RCC 7860 (cell line): ENCODE data around the gene ARHGEF40.

Experiments used
- DNase-seq: peaks from one replicate; pipeline ENCODE4 v3.0.0-alpha.2; 2015; ENCODE audit warnings: low spot score
- FAIRE-seq: peaks from 2 replicates; lab custom pipeline; 2012; peaks lifted over from hg19 to GRCh38; lab: Jason Lieb, UNC

ARHGEF40 gene

GRCh38 chr14:21096438-21096837 lies 26.3 kb downstream of the ARHGEF40 start:
- no peak for DNase-seq
- FAIRE-seq, result no peak

GRCh38 chr14:21096978-21097635 lies 27.0 kb downstream of the ARHGEF40 start:
- DNase-seq (no peak), FAIRE-seq (no peak)

GRCh38 chr14:21097636-21098075 lies 27.6 kb downstream of the ARHGEF40 start:
- no peak for DNase-seq
- no peak for FAIRE-seq

GRCh38 chr14:21098076-21098891 lies 28.2 kb downstream of the ARHGEF40 start, which contains the start of gene ZNF219:
Gene ZNF219, minus strand, starts transcription at chr14:21098655. Its CDS starts 5,064 bp downstream, at chr14:21093591.
- no peak for DNase-seq
- no peak for FAIRE-seq

- FAIRE-seq (no peak), DNase-seq (no peak)
Measured at GRCh38 chr14:21098892-21099595, 28.9 kb downstream of the ARHGEF40 start.

- DNase-seq, result no peak
- no peak for FAIRE-seq
Measured at GRCh38 chr14:21099596-21099985, 29.5 kb downstream of the ARHGEF40 start.

GRCh38 chr14:21100931-21101330 lies 30.8 kb downstream of the ARHGEF40 start, which contains the start of gene TMEM253:
Gene TMEM253, plus strand, starts transcription at chr14:21101066. Its CDS starts 278 bp downstream, at chr14:21101344.
- no peak for FAIRE-seq

GRCh38 chr14:21101802-21102413 lies 31.8 kb downstream of the ARHGEF40 start:
- DNase-seq (no peak), FAIRE-seq (no peak)

More at GRCh38 chr14:21100931-21101330, 30.8 kb downstream of the ARHGEF40 start, which contains the start of gene TMEM253:
- DNase-seq, result no peak

GRCh38 chr14:21102521-21103410 lies 32.7 kb downstream of the ARHGEF40 start:
- DNase-seq (no peak), FAIRE-seq (no peak)

GRCh38 chr14:21103411-21103709 lies 33.3 kb downstream of the ARHGEF40 start:
- FAIRE-seq (no peak), DNase-seq (no peak)

- FAIRE-seq (no peak), DNase-seq (peak; percentile 81)
Measured at GRCh38 chr14:21103710-21104447, 33.8 kb downstream of the ARHGEF40 start.

- DNase-seq (peak; percentile 54), FAIRE-seq (no peak)
Measured at GRCh38 chr14:21104448-21105060, 34.5 kb downstream of the ARHGEF40 start.

- DNase-seq (no peak), FAIRE-seq (no peak)
Measured at GRCh38 chr14:21105095-21105494, 35.0 kb downstream of the ARHGEF40 start.

- FAIRE-seq (no peak), DNase-seq (no peak)
Measured at GRCh38 chr14:21106176-21106497, 36.0 kb downstream of the ARHGEF40 start.

- DNase-seq (peak; percentile 31), FAIRE-seq (no peak)
Measured at GRCh38 chr14:21106498-21107282, 36.6 kb downstream of the ARHGEF40 start.

GRCh38 chr14:21107283-21107800 lies 37.2 kb downstream of the ARHGEF40 start:
- FAIRE-seq (no peak), DNase-seq (peak; percentile 54)

GRCh38 chr14:21108791-21109190 lies 38.7 kb downstream of the ARHGEF40 start:
- no peak for DNase-seq
- FAIRE-seq, result no peak
